HG03571 (cell line): ENCODE measurements around the gene BEAN1.
"Not testable (repeated sequence)": the region's sequence is repeated elsewhere in the genome, so short reads cannot be mapped to it uniquely, and the experiment has no call there.

Experiments
- ATAC-seq: cut with Tn5 transposase; IDR thresholded peaks from one replicate; pipeline ENCODE4 v1.9.1; 2021; ENCODE audit not compliant: unreplicated experiment

The BEAN1 gene

DNA sequence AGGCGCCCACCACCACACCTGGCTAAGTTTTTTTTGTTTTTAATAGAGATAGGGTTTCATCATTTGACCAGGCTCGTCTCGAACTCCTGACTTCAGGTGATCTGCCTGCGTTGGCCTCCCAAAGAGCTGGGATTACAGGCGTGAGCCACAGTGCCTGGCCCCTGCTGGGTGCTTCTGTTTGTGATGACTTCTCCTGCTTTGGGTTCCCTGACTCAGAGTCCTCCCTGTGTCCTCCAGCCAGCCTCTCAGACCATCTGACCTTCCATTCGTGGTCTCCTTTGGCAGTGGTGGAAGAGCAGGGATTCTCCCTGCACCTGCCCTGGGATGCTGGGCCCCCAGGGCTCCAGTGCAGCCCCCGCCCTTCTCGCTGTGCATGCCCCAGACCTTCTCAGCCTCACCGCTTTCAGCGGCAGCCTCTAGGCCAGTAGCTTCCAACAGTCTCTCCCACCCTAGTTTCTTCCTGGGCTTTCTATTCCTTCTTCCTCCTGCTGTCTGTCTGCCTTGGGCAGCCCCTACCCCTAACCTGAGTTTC, 13.2 kb downstream of the BEAN1 start:
- no peak for ATAC-seq

GRCh38 chr16:66440970-66441369, 13.9 kb downstream of the BEAN1 start:
- no peak for ATAC-seq

DNA sequence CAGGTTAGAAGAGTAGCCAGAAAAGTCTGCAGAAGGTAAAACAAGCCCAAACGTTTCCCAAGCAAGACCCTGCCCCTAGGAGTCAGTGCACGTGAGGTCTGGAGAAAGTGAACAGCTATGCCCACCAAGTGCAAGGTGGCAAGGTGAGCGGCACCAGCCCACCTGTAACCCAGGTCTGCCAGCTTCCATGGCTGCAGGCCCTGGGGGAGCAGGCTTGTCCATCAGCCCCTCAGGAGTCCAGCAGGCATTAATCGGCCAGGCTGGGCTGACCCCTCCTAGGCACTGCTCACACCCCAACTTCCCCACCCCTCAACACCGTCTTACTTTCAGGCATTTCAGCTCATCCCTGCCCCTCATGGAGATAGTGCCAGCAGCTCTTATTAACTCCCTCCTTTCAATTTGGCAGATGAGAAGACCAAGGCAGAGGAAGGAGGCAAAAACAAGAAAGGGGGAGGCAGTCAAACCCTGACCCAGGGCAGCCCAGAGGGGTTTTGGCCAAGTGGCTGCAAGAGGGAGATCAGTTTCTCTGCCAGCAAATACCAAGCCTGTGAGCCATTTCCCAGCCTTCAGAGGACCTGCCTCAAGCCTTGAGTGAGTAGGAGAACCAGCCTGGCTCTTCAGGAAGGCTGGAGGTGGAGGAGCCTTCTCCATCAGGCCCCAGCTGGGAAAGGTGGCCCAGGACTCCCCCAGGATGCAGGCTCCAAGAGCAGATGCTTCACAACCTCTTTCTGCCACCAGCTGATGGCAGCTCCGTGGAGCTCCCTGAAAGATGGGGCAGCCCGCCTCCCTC, 14.7 kb downstream of the BEAN1 start:
- no peak for ATAC-seq

DNA sequence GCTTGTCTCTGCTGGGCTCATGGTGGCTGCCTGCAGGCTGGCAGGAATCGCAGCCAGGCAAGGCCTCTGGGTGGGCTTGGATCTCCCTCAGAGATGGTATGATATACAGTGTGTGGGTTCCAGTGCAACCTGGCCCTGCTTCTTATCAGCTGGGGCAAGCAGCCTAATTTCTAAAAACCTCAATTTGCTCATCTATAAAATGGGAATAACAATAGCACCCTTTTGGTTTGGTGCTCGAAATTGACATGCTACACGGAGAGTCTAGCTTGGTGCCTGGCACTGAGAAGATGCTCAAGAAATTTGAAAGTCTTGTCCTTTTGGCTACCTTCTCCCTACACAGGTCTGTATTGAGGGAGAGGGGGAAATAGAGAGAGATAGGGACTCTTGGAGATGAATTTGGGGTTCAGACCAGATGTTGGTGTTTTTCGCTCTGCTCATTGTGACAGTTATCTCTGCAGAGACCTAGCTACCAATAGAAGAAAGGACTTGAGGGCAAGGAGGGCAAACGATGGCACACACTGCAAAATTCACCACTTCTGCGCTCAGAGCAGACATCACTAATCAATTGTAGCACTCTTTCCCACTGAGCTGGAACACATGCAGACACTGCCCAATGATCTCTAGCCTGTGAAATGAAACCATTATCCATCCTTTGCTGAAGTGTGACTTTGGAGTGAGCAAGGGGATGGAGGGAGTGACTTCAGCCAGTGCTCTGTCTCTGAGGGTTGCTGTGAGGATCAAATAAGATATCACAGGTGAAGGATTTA, 15.6 kb downstream of the BEAN1 start:
- no peak for ATAC-seq

DNA sequence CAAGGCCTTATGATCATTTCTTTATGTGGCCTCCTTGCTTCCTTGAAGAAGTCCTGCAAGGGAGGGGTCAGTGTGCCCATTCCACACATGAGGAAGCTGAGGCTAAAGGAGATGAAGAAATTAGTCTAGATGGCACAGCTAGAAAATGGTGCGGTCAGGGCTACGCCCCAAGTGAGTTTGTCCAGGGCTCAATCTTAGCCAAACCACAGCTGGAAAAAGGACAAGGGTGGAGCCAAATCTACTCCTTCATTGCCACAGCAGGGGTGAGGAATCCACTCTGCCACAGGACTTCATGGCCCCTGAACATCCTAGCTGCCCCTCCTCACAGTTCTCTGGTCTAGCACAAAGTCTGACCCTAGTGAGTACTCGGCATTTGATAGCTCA, 16.2 kb downstream of the BEAN1 start:
- no peak for ATAC-seq

- ATAC-seq: no peak
These were observed 17.0 kb downstream of the BEAN1 start for GRCh38 chr16:66444049-66444481.

DNA sequence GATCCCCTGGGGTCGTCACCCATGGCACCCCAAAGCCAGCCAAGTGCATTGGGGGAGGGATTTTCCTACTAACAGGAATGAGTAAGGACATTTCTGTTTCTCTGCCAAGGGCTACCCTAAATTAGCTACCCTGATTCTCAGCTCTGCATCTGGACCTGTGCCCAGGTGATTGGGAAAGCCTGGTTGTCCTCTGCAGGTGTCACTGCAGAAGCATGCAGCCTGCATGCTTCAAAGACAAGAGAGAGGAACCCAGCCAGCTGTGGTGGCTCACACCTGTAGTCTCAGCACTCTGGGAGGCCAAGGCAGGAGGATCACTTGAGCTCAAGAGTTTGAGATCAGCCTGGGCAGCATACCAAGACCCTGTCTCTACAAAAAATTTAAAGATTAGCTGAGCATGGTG, 19.6 kb downstream of the BEAN1 start:
- ATAC-seq: no peak

- ATAC-seq: no peak
These were observed 20.4 kb downstream of the BEAN1 start for GRCh38 chr16:66447491-66447890.

DNA sequence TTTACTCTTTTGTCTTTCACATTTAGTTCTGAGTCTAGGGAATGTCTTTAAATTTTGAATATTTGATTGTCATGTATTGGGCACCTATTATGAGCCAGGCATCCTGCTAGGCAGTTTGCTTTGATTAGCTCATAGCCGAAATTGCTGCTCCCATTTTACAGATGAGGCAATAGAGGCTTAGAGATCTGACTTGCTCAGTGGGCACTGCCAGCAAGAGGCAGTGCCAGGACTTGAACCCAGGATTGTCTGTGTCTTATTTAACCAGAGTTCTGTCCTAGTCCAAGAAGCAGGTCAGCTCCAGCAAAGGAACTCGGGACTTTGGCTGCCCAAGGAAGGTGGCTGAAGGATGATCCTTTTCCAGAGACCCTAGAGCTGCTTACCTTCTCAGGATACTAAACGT, 24.5 kb downstream of the BEAN1 start:
- ATAC-seq: no peak

DNA sequence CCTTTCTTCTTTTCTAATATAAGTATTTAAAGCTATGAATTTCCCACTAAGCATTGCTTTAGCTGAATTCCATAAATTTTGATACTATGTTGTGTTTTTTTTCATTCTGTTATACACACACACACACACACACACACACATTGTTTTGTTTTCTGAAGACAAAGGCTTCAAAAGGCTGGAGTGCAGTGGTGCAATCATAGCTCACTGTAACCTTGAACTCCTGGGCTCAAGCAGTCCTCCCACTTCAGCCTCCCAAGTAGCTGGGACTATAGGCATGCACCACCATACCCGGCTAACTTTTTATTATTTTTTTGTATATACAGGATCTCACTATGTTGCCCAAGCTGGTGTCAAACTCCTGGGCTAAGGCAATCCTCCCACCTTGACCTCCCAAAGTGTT, 26.1 kb downstream of the BEAN1 start:
- not testable (repeated sequence) for ATAC-seq

GRCh38 chr16:66454751-66455150, 27.7 kb downstream of the BEAN1 start:
- no peak for ATAC-seq

DNA sequence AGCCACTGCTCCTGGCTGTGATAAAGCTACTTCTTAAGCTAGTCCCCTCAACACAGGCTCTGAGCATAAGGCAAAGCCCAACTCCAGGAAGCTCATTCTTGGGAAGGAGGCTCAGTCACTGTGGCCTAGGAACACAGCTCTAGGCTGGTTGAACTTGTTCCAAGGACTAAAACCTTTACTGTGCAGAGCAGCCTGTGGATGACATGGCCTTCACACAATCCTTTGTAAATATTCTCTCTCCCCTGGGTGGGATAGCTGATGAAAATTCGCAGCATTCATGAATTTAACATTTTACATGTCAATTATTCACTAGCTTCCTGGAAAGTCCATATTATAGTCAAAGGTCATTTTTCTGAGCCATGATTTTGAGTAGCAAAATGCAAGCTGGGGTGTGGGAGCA, 28.9 kb downstream of the BEAN1 start:
- ATAC-seq: no peak

DNA sequence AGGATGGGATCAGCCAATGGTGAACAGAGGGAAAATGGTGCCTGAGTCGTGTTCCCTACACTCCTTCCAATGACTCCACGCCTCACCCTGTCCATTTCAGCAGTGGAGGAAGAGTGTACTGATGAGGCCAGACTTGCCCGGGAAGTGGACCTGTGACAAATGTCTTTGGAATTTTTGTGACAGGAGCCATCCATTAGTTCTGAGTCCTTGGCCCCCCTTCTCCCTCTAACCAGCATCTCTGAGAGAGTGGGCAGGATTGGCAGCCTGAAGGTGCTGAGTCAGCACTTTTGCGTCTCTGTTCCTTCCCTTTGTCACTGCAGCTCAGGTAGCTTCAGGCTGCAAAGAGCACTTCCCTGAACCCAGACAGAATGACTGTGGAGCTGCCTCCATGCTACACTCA, 30.8 kb downstream of the BEAN1 start:
- ATAC-seq: no peak

- no peak for ATAC-seq
These were observed 31.2 kb downstream of the BEAN1 start for GRCh38 chr16:66458292-66458691.

- no peak for ATAC-seq
These were observed 31.8 kb downstream of the BEAN1 start for GRCh38 chr16:66458853-66459252.

- no peak for ATAC-seq
These were observed 32.8 kb downstream of the BEAN1 start for GRCh38 chr16:66459878-66460277.

DNA sequence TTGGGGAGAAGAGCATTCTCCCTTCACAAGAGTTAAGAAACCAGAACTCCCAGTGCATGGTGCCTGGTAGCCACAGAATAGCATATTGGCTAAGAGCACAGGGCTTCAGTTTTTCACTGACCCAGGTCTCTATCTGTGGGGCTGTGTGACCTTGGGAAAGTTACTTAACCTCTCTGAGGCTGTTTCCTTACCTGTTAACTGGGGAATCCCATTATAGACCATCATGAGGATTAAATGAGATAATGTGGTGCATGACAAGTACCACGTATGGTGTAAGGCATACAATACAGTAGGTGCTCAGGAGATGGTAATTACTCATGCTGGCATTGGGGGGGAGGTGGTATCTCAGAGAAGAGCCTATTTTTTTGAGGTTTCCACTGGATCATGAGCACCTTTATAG, 33.6 kb downstream of the BEAN1 start:
- no peak for ATAC-seq

- ATAC-seq: no peak
These were observed 35.8 kb downstream of the BEAN1 start for GRCh38 chr16:66462912-66463311.

DNA sequence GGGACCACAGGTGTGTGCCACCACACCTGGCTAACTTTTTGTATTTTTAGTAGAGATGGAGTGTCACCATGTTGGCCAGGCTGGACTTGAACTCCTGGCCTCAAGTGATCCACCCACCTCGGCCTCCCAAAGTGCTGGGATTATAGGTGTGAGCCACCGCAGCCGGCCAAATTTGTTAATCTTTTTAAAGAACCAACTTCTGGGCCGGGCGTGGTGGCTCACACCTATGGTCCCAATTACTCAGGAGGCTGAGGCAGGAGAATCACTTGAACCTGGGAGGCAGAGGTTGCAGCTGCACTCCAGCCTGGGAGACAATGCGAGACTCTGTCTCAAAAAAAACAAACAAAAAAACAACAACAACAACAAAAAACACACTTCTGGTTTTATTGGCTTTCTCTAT, 38.9 kb downstream of the BEAN1 start:
- not testable (repeated sequence) for ATAC-seq

DNA sequence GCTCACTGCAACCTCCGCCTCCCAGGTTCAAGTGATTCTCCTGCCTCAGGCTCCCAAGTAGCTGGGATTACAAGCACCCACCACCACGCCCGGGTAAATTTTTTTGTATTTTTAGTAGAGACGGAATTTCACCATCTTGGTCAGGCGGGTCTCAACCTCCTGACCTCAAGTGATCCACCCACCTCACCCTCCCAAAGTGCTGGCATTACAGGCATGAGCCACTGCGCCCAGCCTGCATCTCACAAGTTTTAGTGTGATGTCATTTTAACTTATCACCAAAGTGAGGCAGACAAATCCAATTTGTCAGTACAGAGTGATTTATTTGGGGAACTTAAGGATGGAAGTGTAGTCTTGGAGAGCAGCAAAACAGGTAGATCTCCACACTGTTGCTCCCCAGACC, 39.5 kb downstream of the BEAN1 start:
- not testable (repeated sequence) for ATAC-seq

GRCh38 chr16:66467611-66468010, 40.5 kb downstream of the BEAN1 start:
- no peak for ATAC-seq

GRCh38 chr16:66468321-66468965, 41.3 kb downstream of the BEAN1 start:
- ATAC-seq: no peak
